ENCODE results near the gene UGT1A8.

UGT1A8 gene

GRCh38 chr2:233775414-233775813, 158.0 kb downstream of the UGT1A8 start:
- DNase-seq (ENCODE audit: low spot score), result no peak
- no peak for TF ChIP-seq CTCF (IDR thresholded peaks at IDR 0.05; ENCODE audit: extremely low read depth, missing control alignments)

- no peak for TF ChIP-seq CTCF (IDR thresholded peaks at IDR 0.05; ENCODE audit: extremely low read depth, missing control alignments)
- no peak for DNase-seq (ENCODE audit: low spot score)
These were observed 160.6 kb downstream of the UGT1A8 start, which contains the start of gene MROH2A for GRCh38 chr2:233778030-233778429. Gene MROH2A, plus strand, starts transcription at chr2:233778330. Its CDS starts 1,029 bp downstream, at chr2:233779359.

GRCh38 chr2:233779722-233780121, 162.3 kb downstream of the UGT1A8 start:
- DNase-seq (ENCODE audit: low spot score), result no peak
- no peak for TF ChIP-seq CTCF (IDR thresholded peaks at IDR 0.05; ENCODE audit: extremely low read depth, missing control alignments)

- no peak for TF ChIP-seq CTCF (IDR thresholded peaks at IDR 0.05; ENCODE audit: extremely low read depth, missing control alignments)
- DNase-seq (ENCODE audit: low spot score), result no peak
These were observed 163.3 kb downstream of the UGT1A8 start for GRCh38 chr2:233780771-233781170.

- no peak for TF ChIP-seq CTCF (IDR thresholded peaks at IDR 0.05; ENCODE audit: extremely low read depth, missing control alignments)
- DNase-seq (ENCODE audit: low spot score), result no peak
These were observed 172.1 kb downstream of the UGT1A8 start for GRCh38 chr2:233789554-233789953.

GRCh38 chr2:233791151-233791882, 173.9 kb downstream of the UGT1A8 start:
- TF ChIP-seq CTCF (IDR thresholded peaks at IDR 0.05; ENCODE audit: extremely low read depth, missing control alignments), result no peak
- no peak for DNase-seq (ENCODE audit: low spot score)

GRCh38 chr2:233791883-233792329, 174.5 kb downstream of the UGT1A8 start:
- DNase-seq (ENCODE audit: low spot score), result no peak
- no peak for TF ChIP-seq CTCF (IDR thresholded peaks at IDR 0.05; ENCODE audit: extremely low read depth, missing control alignments)
